Stomach (tissue), 9 donors: ENCODE results near the gene WDR87. TPM values are rescaled to one million over a fixed set of nuclear protein-coding genes. Genes with fewer than 3 reads are reported as not detected.

Source experiments
- DNase-seq, 2 donors: peaks; one replicate each; pipeline versions ENCODE4 v3.0.0 to v3.0.0-alpha.2; 2013 to 2019
- H3K27ac ChIP-seq, 5 donors: fragments of 200-600 bp in 4 of 5; sonication (generic) in 4 of 5; one replicate each; pipeline ENCODE4 v1.5.1; 2013 to 2019; ENCODE audit warnings: mild to moderate bottlenecking in 1 of 5, moderate library complexity in 1 of 5
- H3K27me3 ChIP-seq, 3 donors: fragments of 200-600 bp; sonication (generic); one replicate each; pipeline ENCODE4 v1.5.1; 2017 to 2019; ENCODE audit warnings: mixed run types in 1 of 3
- H3K36me3 ChIP-seq, 4 donors: fragments of 200-600 bp; sonication (generic); 1 replicate in 3 of 4; 2 replicates in 1 of 4; pipeline ENCODE4 v1.5.1; 2016 to 2019
- H3K4me1 ChIP-seq, 4 donors: fragments of 200-600 bp; sonication (generic); one replicate each; pipeline ENCODE4 v1.5.1; 2016 to 2019
- H3K4me3 ChIP-seq, 4 donors: fragments of 200-600 bp; sonication (generic) in 3 of 4; one replicate each; pipeline ENCODE4 v1.5.1; 2016 to 2019; ENCODE audit warnings: mild to moderate bottlenecking in 1 of 4
- H3K9me3 ChIP-seq, 4 donors: fragments of 200-600 bp; sonication (generic); one replicate each; pipeline ENCODE4 v1.5.1; 2016 to 2019
- EP300 ChIP-seq: sonication (generic); formaldehyde crosslinking; IDR thresholded peaks from one replicate; pipeline ENCODE4 v1.6.1; 2017; ENCODE audit warnings: antibody characterized with exemption
- POLR2A ChIP-seq, 4 donors: fragments of 450-650 bp; IDR thresholded peaks; one replicate each; pipeline ENCODE4 v1.6.1; 2016; ENCODE audit warnings: antibody characterized with exemption in 4 of 4, control low read depth in 2 of 4, mild to moderate bottlenecking in 1 of 4, moderate library complexity in 1 of 4
- POLR2AphosphoS5 ChIP-seq, 3 donors: sonication (generic); formaldehyde crosslinking; IDR thresholded peaks; one replicate each; pipeline ENCODE4 v1.6.1; 2016; ENCODE audit warnings: antibody characterized with exemption in 3 of 3
- WGBS, 5 donors: extraction: QIAGEN DNeasy Blood & Tissue Kit in 3 of 5; methylation state at CpG; one replicate each; pipeline versions ENCODE4 v1.1.5 to v1.1.7; 2013 to 2018; 5-methylcytosine and 5-hydroxymethylcytosine counted together
- intact Hi-C: fragments of 100-400 bp; cut with DNase I; formaldehyde crosslinking; loops from one replicate; pipeline ENCODE4 v1.15.1; 2023; ENCODE audit warnings: low total_unique reads
- polyA plus RNA-seq, 3 donors: library from polyadenylated mRNA; stranded (reverse); fragments of 200-250 nt; gene quantifications; one replicate each; pipeline ENCODE4 v1.2.3, GENCODE V29; 2013
- total RNA-seq, 5 donors: library from RNA; depleted of rRNA; stranded (reverse); fragments of >200 nt; gene quantifications; one replicate each; pipeline versions ENCODE4 v1.1.0 to v1.2.3, GENCODE V29; 2014 to 2016
- TF ChIP-seq, protein P1 (sequence below), 7 experiments: fragments of 450-650 bp in 4 of 7; fragments of 200-600 bp in 3 of 7; sonication (generic) in 3 of 7; IDR thresholded peaks; one replicate each; pipeline ENCODE4 v1.5.1; 2016 to 2019; ENCODE audit warnings: antibody characterized with exemption in 7 of 7, control low read depth in 2 of 7, mild to moderate bottlenecking in 1 of 7
- donor health status: healthy with polysubstance abuse.
- donor health status: Bipolar disorder and iron deficiency.
- donor health status: healthy.

The WDR87 gene
- total and polyA plus RNA-seq, 8 donors: 0.14 TPM; not detected in 7

DNA sequence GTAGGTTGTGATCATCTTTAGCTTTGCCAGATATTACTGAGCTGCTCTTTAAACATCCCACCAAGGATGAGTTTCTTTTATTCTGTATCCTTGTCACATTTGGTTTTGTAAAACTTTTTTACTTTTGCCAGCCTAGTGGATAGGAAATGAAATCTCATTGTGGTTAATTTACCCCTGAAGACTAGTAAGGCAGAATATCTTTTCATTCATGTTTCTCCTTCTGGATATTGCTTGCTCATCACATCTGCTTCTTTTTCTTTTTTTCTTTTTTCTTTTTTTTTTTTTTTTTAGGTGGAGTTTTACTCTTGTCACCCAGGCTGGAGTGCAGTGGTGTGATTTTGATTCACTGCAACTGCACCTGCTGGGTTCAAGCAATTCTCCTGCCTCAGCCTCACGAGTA lies 32.0 kb upstream of the WDR87 start:
- TF ChIP-seq EP300 (no peak), POLR2AphosphoS5 (IDR thresholded peaks at IDR 0.05) (no peak), POLR2A (IDR thresholded peaks at IDR 0.05) (no peak)
- TF ChIP-seq, protein P1, sequence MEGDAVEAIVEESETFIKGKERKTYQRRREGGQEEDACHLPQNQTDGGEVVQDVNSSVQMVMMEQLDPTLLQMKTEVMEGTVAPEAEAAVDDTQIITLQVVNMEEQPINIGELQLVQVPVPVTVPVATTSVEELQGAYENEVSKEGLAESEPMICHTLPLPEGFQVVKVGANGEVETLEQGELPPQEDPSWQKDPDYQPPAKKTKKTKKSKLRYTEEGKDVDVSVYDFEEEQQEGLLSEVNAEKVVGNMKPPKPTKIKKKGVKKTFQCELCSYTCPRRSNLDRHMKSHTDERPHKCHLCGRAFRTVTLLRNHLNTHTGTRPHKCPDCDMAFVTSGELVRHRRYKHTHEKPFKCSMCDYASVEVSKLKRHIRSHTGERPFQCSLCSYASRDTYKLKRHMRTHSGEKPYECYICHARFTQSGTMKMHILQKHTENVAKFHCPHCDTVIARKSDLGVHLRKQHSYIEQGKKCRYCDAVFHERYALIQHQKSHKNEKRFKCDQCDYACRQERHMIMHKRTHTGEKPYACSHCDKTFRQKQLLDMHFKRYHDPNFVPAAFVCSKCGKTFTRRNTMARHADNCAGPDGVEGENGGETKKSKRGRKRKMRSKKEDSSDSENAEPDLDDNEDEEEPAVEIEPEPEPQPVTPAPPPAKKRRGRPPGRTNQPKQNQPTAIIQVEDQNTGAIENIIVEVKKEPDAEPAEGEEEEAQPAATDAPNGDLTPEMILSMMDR (IDR thresholded peaks at IDR 0.05): no peak
- WGBS, 5 donors: 85 to 100% (median 95%) methylated on average over 1 of the region's 1 CpG
- Histone ChIP-seq H3K9me3 (peaks cover 0 to 8% (median 0%) of the 10 kb centered on the region in 4 donors), H3K27ac (no peak overlapping the region), H3K27me3 (no peaks in the 10 kb centered on the region), H3K4me1 (peaks cover 21 to 64% (median 34%) of the 10 kb centered on the region in 4 donors), H3K4me3 (no peak overlapping the region), H3K36me3 (peaks cover 0 to 6% (median 0%) of the 10 kb centered on the region in 4 donors)
- intact Hi-C loops: no loop called here
- DNase-seq: no peak

DNA sequence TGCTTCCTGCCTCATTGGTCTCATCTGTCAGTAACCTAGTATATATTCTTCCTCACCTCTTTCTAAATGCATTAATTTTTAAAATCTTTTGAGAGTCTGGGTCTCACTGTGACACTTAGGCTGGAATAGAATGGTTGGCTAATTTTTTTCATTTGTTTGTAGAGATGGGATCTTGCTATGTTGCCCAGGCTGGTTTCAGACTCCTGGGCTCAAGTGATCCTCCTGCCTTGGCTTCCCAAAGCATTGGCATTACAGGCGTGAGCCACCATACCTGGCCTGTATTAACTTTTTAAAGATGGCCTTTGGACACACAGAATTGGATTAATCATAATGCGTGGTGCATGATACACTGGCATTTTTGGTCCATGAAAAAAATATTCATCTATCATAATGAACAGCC lies 30.5 kb upstream of the WDR87 start:
- 95 to 98% (median 96%) methylated on average over 2 of the region's 2 CpGs for WGBS, 5 donors

DNA sequence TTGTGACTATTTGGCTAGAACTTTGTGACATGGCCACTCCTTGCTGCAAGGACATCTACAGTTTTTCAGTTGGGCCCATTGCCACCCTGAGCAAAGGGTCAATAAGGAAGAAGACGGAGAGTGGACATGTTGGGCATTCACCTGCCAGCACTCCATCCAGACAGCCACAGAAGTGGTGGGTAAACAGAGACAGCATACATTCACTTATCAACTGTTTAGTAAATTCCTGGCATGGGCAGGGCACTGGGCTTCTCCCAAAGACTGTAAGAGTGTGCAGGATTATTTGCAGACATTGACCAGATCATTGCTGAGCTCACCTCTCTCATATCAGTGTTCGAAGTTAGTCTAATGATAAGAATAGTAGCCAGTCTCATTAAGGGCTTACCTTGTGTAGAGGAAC lies 29.8 kb upstream of the WDR87 start:
- H3K4me3 ChIP-seq: no peak overlapping the region
- H3K27ac ChIP-seq: peak overlapping the region in 4 of 5 donors; percentile 27 to 72 (median 54)
- H3K36me3 ChIP-seq: peaks cover 0 to 6% (median 0%) of the 10 kb centered on the region in 4 donors
- H3K4me1 ChIP-seq: peaks cover 26 to 65% (median 38%) of the 10 kb centered on the region in 4 donors
- WGBS, 5 donors: 36 to 70% (median 55%) methylated on average over 2 of the region's 2 CpGs
- peaks cover 0 to 8% (median 0%) of the 10 kb centered on the region in 4 donors for H3K9me3 ChIP-seq
- peak; percentile 54 to 75 for DNase-seq
- intact Hi-C loops: no loop called here
- H3K27me3 ChIP-seq: no peaks in the 10 kb centered on the region
- no peak for TF ChIP-seq POLR2A (IDR thresholded peaks at IDR 0.05)
- peak in 2 of 3 donors; percentile 68 to 83 for TF ChIP-seq POLR2AphosphoS5 (IDR thresholded peaks at IDR 0.05)

More for the DNA sequence above, 30.5 kb upstream of the WDR87 start:
- H3K27ac ChIP-seq: peak overlapping the region in 3 of 5 donors; percentile 43 to 64 (median 55)
- no peaks in the 10 kb centered on the region for H3K27me3 ChIP-seq
- H3K4me1 ChIP-seq: peaks cover 22 to 64% (median 35%) of the 10 kb centered on the region in 4 donors
- intact Hi-C loops: no loop called here
- peaks cover 0 to 8% (median 0%) of the 10 kb centered on the region in 4 donors for H3K9me3 ChIP-seq
- no peak for DNase-seq
- no peak for TF ChIP-seq EP300
- H3K36me3 ChIP-seq: peaks cover 0 to 6% (median 0%) of the 10 kb centered on the region in 4 donors
- H3K4me3 ChIP-seq: no peak overlapping the region

DNA sequence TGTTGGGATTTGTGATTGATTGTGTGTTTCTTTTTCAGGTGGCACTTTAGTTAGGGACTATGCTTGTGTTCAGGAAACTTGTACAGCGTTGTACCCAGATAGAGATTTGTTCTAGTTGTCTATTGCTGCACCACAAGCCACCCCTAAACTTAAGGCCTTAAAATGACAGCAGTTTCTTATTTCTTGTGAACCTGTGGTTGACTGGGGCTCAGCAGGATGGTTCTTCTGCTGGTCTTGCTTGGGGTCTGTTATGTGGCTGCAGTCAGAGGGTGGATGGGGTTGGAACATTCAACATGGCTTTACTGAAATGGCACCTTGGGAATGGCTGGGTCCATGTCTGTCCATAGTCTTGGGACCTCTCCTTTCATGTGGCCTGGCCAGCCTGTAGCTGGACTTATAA lies 28.9 kb upstream of the WDR87 start:
- no peak overlapping the region for H3K4me3 ChIP-seq
- DNase-seq: no peak
- TF ChIP-seq, protein P1 (IDR thresholded peaks at IDR 0.05): no peak
- no peak for TF ChIP-seq POLR2AphosphoS5 (IDR thresholded peaks at IDR 0.05)
- no peak for TF ChIP-seq EP300
- TF ChIP-seq POLR2A (IDR thresholded peaks at IDR 0.05): no peak
- intact Hi-C loops: no loop called here
- H3K9me3 ChIP-seq: peaks cover 0 to 8% (median 2%) of the 10 kb centered on the region in 4 donors
- H3K27me3 ChIP-seq: no peaks in the 10 kb centered on the region
- H3K4me1 ChIP-seq: peaks cover 29 to 65% (median 41%) of the 10 kb centered on the region in 4 donors
- H3K27ac ChIP-seq: peak overlapping the region in 3 of 5 donors; percentile 52 to 72 (median 55)
- peaks cover 0 to 6% (median 0%) of the 10 kb centered on the region in 4 donors for H3K36me3 ChIP-seq
- WGBS, 5 donors: 0 to 100% (median 95%) methylated on average over 1 of the region's 1 CpG

DNA sequence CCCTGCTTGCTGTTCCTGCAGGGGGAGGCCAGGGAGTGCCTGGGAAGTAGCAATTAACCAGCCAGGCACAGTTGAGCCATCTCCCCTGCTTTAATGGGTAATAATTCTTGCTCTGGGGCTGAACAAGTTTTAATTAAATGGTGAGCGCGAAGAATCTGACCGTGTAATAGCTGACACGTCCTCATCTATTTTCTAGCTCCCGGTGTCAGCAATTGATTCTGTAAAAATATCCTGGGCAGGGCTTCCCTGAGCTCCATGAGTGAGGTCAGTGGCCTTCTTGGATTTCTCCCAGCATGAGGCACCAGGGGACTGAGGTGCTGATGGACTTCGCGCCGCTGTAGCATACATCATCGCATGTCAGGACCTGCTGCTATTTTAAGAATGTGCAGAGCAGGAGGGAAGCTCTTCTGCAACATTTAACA lies 27.6 kb upstream of the WDR87 start:
- Histone ChIP-seq H3K27ac (peak overlapping the region; percentile 76 to 92 (median 81)), H3K4me3 (peak overlapping the region in 1 of 4 donors; percentile 4), H3K36me3 (peaks cover 0 to 4% (median 0%) of the 10 kb centered on the region in 4 donors), H3K4me1 (peaks cover 30 to 73% (median 47%) of the 10 kb centered on the region in 4 donors), H3K27me3 (no peaks in the 10 kb centered on the region), H3K9me3 (peaks cover 0 to 8% (median 2%) of the 10 kb centered on the region in 4 donors)
- TF ChIP-seq, protein P1 (IDR thresholded peaks at IDR 0.05): no peak
- no peak for TF ChIP-seq POLR2A (IDR thresholded peaks at IDR 0.05)
- no peak for TF ChIP-seq POLR2AphosphoS5 (IDR thresholded peaks at IDR 0.05)
- TF ChIP-seq EP300: no peak
- peak; percentile 34 to 76 for DNase-seq
- intact Hi-C loops: no loop called here
- 38 to 52% (median 46%) methylated on average over 9 of the region's 9 CpGs for WGBS, 5 donors
